ENCODE data around the gene CDH13. TPM values are rescaled to one million over a fixed set of nuclear protein-coding genes. Genes with fewer than 3 reads are reported as not detected.

The CDH13 gene
- total and polyA plus RNA-seq, 9 of the 15 experiments (the other 6 are each of a cell fraction or from before 2014, with no cell fraction given), result 0.03 TPM; not detected in 8

DNA sequence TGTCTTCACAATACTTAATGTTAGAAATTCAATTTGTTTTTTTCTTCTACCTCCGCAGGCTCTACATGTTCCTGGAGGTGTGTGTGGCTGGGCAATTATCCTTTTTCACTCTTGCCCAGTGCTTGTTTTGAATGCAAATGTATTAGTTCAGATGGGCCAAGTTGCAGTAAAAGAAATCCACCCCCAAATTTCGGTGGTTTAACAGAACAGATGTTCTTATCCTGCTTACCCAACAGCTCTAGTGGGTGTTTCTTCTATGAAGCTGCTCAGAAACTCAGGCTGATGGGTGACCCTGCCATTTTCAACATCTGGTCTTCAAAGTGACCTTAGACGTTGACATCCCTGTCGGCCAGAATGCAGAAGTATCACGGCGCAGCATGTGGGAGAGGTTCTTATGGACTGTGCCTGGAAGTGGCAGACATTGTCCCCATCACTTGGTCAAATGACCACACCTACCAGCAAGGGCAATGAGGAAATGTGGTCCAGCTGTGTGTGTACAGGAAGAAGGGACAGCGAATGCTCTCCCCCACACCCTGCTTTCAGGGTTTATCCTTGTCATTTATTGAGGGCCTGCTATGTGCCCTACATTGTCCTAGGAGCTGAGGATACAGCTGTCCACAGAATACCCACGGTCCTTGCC, 157.3 kb downstream of the CDH13 start:
- intact Hi-C loops (cut with micrococcal nuclease), result no loop called here
- H3K4me2 ChIP-seq (ENCODE audit: insufficient read depth, low read length), result no peak overlapping the region
- CTCF ChIA-PET (ENCODE audit: low intra/inter-chr PET ratio), result no interaction called here

More for the DNA sequence above, 157.3 kb downstream of the CDH13 start:
- BruUV-seq (replicated peaks), result no TSS peak
- no peak overlapping the region for H3K4me3 ChIP-seq
- no peak overlapping the region for H2AFZ ChIP-seq (ENCODE audit: low read depth, low read length)
- ATAC-seq (no peak), FAIRE-seq (no peak), DNase-seq (ENCODE audit: extremely low read depth in 1 of 4, low spot score in 3 of 4) (no peak)
- POLR2A ChIA-PET, result no interaction called here
- in situ Hi-C loops (cut with MboI), result no loop called here
- no peaks in the 10 kb centered on the region for H3K27me3 ChIP-seq (ENCODE audit: control insufficient read depth in 2 of 2, insufficient read depth in 2 of 2, low read length in 2 of 2)
- no peak overlapping the region for H3K9ac ChIP-seq (ENCODE audit: insufficient read depth in 1 of 2, low read depth in 2 of 2, low read length in 2 of 2)
- no peaks in the 10 kb centered on the region for H3K79me2 ChIP-seq (ENCODE audit: control insufficient read depth, insufficient read depth, low read length)
- H4K20me1 ChIP-seq (replicated peaks; ENCODE audit: control insufficient read depth, insufficient read depth, low read length), result no peaks in the 10 kb centered on the region
- no peak overlapping the region for H3K27ac ChIP-seq (ENCODE audit: extremely low read depth, low read depth, low read length)
- H3K9me3 ChIP-seq (replicated peaks; ENCODE audit: control insufficient read depth, insufficient read depth, low read depth, low read length), result no peaks in the 10 kb centered on the region
- TF ChIP-seq ZBTB5 (IDR thresholded peaks at IDR 0.05) (no peak), NR4A1 (CRISPR knock-in tag; IDR thresholded peaks at IDR 0.05) (no peak), NR4A1 (tag; IDR thresholded peaks at IDR 0.05) (no peak), RAD51 (IDR thresholded peaks at IDR 0.05; ENCODE audit: borderline replicate concordance, low read depth) (no peak), ZBTB7A (IDR thresholded peaks at IDR 0.05; ENCODE audit: borderline replicate concordance, control insufficient read depth, low read depth, low read length) (no peak), NR2F6 (CRISPR knock-in tag; IDR thresholded peaks at IDR 0.05) (no peak), FOXA3 (CRISPR knock-in tag; conservative IDR thresholded peaks at IDR 0.05 in 1 of 2, IDR thresholded peaks at IDR 0.05 in 1 of 2) (no peak), XRCC5 (IDR thresholded peaks at IDR 0.05; ENCODE audit: low read depth, low read length) (no peak), ZNF133 (CRISPR knock-in tag; IDR thresholded peaks at IDR 0.05) (no peak), MXI1 (IDR thresholded peaks at IDR 0.05; ENCODE audit: low read depth, low read length) (no peak), NCOA2 (IDR thresholded peaks at IDR 0.05; ENCODE audit: partially characterized antibody in 2 of 2) (no peak), RAD21 (CRISPR knock-in tag; conservative IDR thresholded peaks at IDR 0.05 in 1 of 2, IDR thresholded peaks at IDR 0.05 in 1 of 2) (no peak), BDP1 (IDR thresholded peaks at IDR 0.05; ENCODE audit: insufficient read depth, insufficient read length) (no peak), CBX2 (IDR thresholded peaks at IDR 0.05; ENCODE audit: insufficient read depth, low read length, poor library complexity, severe bottlenecking) (no peak), LEF1 (IDR thresholded peaks at IDR 0.05) (no peak)
- TF ChIP-seq, protein P1, sequence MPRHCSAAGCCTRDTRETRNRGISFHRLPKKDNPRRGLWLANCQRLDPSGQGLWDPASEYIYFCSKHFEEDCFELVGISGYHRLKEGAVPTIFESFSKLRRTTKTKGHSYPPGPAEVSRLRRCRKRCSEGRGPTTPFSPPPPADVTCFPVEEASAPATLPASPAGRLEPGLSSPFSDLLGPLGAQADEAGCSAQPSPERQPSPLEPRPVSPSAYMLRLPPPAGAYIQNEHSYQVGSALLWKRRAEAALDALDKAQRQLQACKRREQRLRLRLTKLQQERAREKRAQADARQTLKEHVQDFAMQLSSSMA (CRISPR knock-in tag; IDR thresholded peaks at IDR 0.05), result no peak
- TF ChIP-seq, protein P2, sequence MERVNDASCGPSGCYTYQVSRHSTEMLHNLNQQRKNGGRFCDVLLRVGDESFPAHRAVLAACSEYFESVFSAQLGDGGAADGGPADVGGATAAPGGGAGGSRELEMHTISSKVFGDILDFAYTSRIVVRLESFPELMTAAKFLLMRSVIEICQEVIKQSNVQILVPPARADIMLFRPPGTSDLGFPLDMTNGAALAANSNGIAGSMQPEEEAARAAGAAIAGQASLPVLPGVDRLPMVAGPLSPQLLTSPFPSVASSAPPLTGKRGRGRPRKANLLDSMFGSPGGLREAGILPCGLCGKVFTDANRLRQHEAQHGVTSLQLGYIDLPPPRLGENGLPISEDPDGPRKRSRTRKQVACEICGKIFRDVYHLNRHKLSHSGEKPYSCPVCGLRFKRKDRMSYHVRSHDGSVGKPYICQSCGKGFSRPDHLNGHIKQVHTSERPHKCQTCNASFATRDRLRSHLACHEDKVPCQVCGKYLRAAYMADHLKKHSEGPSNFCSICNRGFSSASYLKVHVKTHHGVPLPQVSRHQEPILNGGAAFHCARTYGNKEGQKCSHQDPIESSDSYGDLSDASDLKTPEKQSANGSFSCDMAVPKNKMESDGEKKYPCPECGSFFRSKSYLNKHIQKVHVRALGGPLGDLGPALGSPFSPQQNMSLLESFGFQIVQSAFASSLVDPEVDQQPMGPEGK (CRISPR knock-in tag; IDR thresholded peaks at IDR 0.05; ENCODE audit: borderline replicate concordance), result no peak
- H3K4me1 ChIP-seq (replicated peaks in 1 of 2; ENCODE audit: control insufficient read depth in 2 of 2, insufficient read depth in 2 of 2, low read length in 2 of 2), result no peaks in the 10 kb centered on the region
- H3K36me3 ChIP-seq (ENCODE audit: control insufficient read depth, insufficient read depth, low read length), result no peaks in the 10 kb centered on the region
- 0% methylated on average over 8 of the region's 8 CpGs for WGBS (ENCODE audit: insufficient coverage, low coverage, missing lambda C conversion rate)
- H3K9me1 ChIP-seq (ENCODE audit: control insufficient read depth, insufficient read depth, low read length), result no peaks in the 10 kb centered on the region

All from K562 (cell line).